ENCODE data around the gene RBP3. TPM values are rescaled to one million over a fixed set of nuclear protein-coding genes. Genes with fewer than 3 reads are reported as not detected.

The RBP3 gene
- total RNA-seq, 1 experiment from 2014 or later: not detected

GRCh38 chr10:47403446-47404318 lies 55.5 kb downstream of the RBP3 start:
- Histone ChIP-seq H3K27ac (ENCODE audit: insufficient read length, low read depth, low read length) (no peak overlapping the region), H2BK5ac (ENCODE audit: insufficient read length, low read length) (no peak overlapping the region), H3K27me3 (ENCODE audit: insufficient read depth, low read length) (no peaks in the 10 kb centered on the region), H3T11ph (ENCODE audit: low read length) (no peak overlapping the region), H3K4me2 (ENCODE audit: insufficient read depth, insufficient read length, low read length) (no peak overlapping the region), H3K9ac (ENCODE audit: extremely low read depth, insufficient read length, low read length) (no peak overlapping the region), H3K18ac (ENCODE audit: insufficient read length, low read depth, low read length) (no peak overlapping the region), H3K23me2 (ENCODE audit: insufficient read length, low read depth, low read length, poor library complexity, severe bottlenecking) (no peaks in the 10 kb centered on the region), H4K5ac (ENCODE audit: insufficient read length, low read depth, low read length) (no peak overlapping the region), H3K56ac (ENCODE audit: insufficient read length, low read depth, low read length) (no peak overlapping the region), H4K20me1 (ENCODE audit: control insufficient read depth, insufficient read depth, insufficient read length) (no peaks in the 10 kb centered on the region), H2AK5ac (ENCODE audit: insufficient read length, low read length) (no peak overlapping the region), H2BK20ac (ENCODE audit: low read depth, low read length, poor library complexity, severe bottlenecking) (no peak overlapping the region), H2AFZ (ENCODE audit: low read length) (no peak overlapping the region), H3K79me2 (ENCODE audit: insufficient read depth, low read length) (no peaks in the 10 kb centered on the region), H4K8ac (replicated peaks; ENCODE audit: insufficient read length, low read depth, low read length) (no peak overlapping the region), H2BK15ac (ENCODE audit: low read depth, low read length) (no peak overlapping the region), H2BK120ac (ENCODE audit: low read depth, low read length, poor library complexity, severe bottlenecking) (no peak overlapping the region), H3K4ac (ENCODE audit: low read depth, low read length) (no peak overlapping the region), H2BK12ac (ENCODE audit: insufficient read length, low read depth, low read length) (no peak overlapping the region), H3K9me3 (ENCODE audit: control insufficient read depth, low read depth, low read length) (no peaks in the 10 kb centered on the region), H3K14ac (ENCODE audit: insufficient read depth, low read length) (peak overlapping the region; percentile 27; the same call in 1 of the 2 replicates), H3K79me1 (ENCODE audit: insufficient read depth, low read depth, low read length, poor library complexity, severe bottlenecking) (no peaks in the 10 kb centered on the region), H3K23ac (ENCODE audit: insufficient read length, low read depth, low read length) (no peak overlapping the region), H4K91ac (ENCODE audit: insufficient read length, low read depth, low read length) (no peak overlapping the region), H3K4me1 (ENCODE audit: insufficient read depth, low read length) (peaks cover 4% of the 10 kb centered on the region; the same call in 1 of the 2 replicates)
- H3K27ac Mint-ChIP-seq: peak overlapping the region in 2 of 3 experiments; percentile 81 to 82; a peak in 4 of 7 replicates
- peak; percentile 39 for DNase-seq
- H3K4me1 Mint-ChIP-seq: peaks cover 28 to 29% of the 10 kb centered on the region in 2 experiments
- peak overlapping the region in 1 of 2 experiments; percentile 22; a peak in 1 of 5 replicates for H3K4me3 Mint-ChIP-seq
- no peaks in the 10 kb centered on the region; a peak in 1 of 7 replicates for H3K36me3 Mint-ChIP-seq (ENCODE audit: insufficient read depth in 1 of 3, low read depth in 3 of 3)
- WGBS (ENCODE audit: extremely low coverage, insufficient read length, low lambda C conversion rate): no CpG with 5 or more reads among the region's 6 CpGs
- H3K9me3 Mint-ChIP-seq: no peaks in the 10 kb centered on the region; a peak in 1 of 5 replicates
- TF ChIP-seq, protein P1, sequence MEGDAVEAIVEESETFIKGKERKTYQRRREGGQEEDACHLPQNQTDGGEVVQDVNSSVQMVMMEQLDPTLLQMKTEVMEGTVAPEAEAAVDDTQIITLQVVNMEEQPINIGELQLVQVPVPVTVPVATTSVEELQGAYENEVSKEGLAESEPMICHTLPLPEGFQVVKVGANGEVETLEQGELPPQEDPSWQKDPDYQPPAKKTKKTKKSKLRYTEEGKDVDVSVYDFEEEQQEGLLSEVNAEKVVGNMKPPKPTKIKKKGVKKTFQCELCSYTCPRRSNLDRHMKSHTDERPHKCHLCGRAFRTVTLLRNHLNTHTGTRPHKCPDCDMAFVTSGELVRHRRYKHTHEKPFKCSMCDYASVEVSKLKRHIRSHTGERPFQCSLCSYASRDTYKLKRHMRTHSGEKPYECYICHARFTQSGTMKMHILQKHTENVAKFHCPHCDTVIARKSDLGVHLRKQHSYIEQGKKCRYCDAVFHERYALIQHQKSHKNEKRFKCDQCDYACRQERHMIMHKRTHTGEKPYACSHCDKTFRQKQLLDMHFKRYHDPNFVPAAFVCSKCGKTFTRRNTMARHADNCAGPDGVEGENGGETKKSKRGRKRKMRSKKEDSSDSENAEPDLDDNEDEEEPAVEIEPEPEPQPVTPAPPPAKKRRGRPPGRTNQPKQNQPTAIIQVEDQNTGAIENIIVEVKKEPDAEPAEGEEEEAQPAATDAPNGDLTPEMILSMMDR (conservative IDR thresholded peaks at IDR 0.05): no peak; the same call in 2 of the 3 replicates
- H3K27me3 Mint-ChIP-seq (ENCODE audit: low read depth): peaks cover 24% of the 10 kb centered on the region
